Spleen (tissue), 11 donors: ENCODE data around the gene TUBB1. TPM values are rescaled to one million over a fixed set of nuclear protein-coding genes. Genes with fewer than 3 reads are reported as not detected.

ENCODE experiments used
- DNase-seq: peaks from one replicate; pipeline ENCODE4 v3.0.0-alpha.2; 2020
- H3K27ac ChIP-seq, 8 donors: fragments of 200-600 bp; sonication (generic) in 7 of 8; 1 replicate in 4 of 8; 2 replicates in 4 of 8; pipeline versions ENCODE4 v1.5.0 to v1.8.0; 2016 to 2021; ENCODE audit warnings: inconsistent platforms in 4 of 8, mild to moderate bottlenecking in 4 of 8, moderate library complexity in 1 of 8
- H3K27me3 ChIP-seq, 7 donors: fragments of 200-600 bp; sonication (generic) in 6 of 7; replicated peaks in 1 of 7; 1 replicate in 4 of 7; 2 replicates in 3 of 7; pipeline versions ENCODE4 v1.5.0 to v1.8.0; 2016 to 2021; ENCODE audit warnings: inconsistent platforms in 3 of 7, mild to moderate bottlenecking in 1 of 7
- H3K36me3 ChIP-seq, 6 donors: fragments of 200-600 bp; sonication (generic) in 5 of 6; 1 replicate in 4 of 6; 2 replicates in 2 of 6; pipeline versions ENCODE4 v1.5.0 to v1.8.0; 2016 to 2021; ENCODE audit warnings: inconsistent platforms in 2 of 6
- H3K4me1 ChIP-seq, 6 donors: fragments of 200-600 bp; sonication (generic) in 5 of 6; 1 replicate in 3 of 6; 2 replicates in 3 of 6; pipeline versions ENCODE4 v1.5.0 to v1.8.0; 2016 to 2021; ENCODE audit warnings: inconsistent platforms in 3 of 6
- H3K4me3 ChIP-seq, 8 donors: fragments of 200-600 bp; sonication (generic) in 7 of 8; 1 replicate in 4 of 8; 2 replicates in 4 of 8; pipeline versions ENCODE4 v1.5.0 to v1.8.0; 2016 to 2021; ENCODE audit warnings: inconsistent platforms in 4 of 8, mild to moderate bottlenecking in 4 of 8, moderate library complexity in 2 of 8
- H3K9me3 ChIP-seq, 8 donors: fragments of 200-600 bp; sonication (generic) in 7 of 8; 1 replicate in 4 of 8; 2 replicates in 4 of 8; pipeline versions ENCODE4 v1.5.0 to v1.8.0; 2016 to 2021; ENCODE audit warnings: inconsistent platforms in 4 of 8
- CTCF ChIP-seq, 11 experiments: fragments of 200-600 bp in 7 of 11; fragments of 450-650 bp in 4 of 11; sonication (generic) in 4 of 11; IDR thresholded peaks in 8 of 11; conservative IDR thresholded peaks in 3 of 11; 1 replicate in 7 of 11; 2 replicates in 4 of 11; pipeline versions ENCODE4 v1.4.0 to v1.8.0; 2016 to 2021; ENCODE audit warnings: antibody characterized with exemption in 11 of 11, inconsistent platforms in 4 of 11, mild to moderate bottlenecking in 1 of 11
- POLR2A ChIP-seq, 3 donors: fragments of 450-650 bp; IDR thresholded peaks; one replicate each; pipeline ENCODE4 v1.5.1; 2017; ENCODE audit warnings: antibody characterized with exemption in 3 of 3, mild to moderate bottlenecking in 1 of 3
- POLR2AphosphoS5 ChIP-seq, 3 donors: sonication (generic); formaldehyde crosslinking; IDR thresholded peaks; one replicate each; pipeline ENCODE4 v1.5.1; 2017; ENCODE audit warnings: antibody characterized with exemption in 3 of 3
- WGBS, 5 donors: extraction: QIAGEN DNeasy Blood & Tissue Kit in 3 of 5; methylation state at CpG; one replicate each; pipeline versions ENCODE4 v1.1.5 to v1.1.7; 2013 to 2018; 5-methylcytosine and 5-hydroxymethylcytosine counted together
- intact Hi-C: fragments of 100-400 bp; cut with DNase I; formaldehyde crosslinking; loops from one replicate; pipeline ENCODE4 v1.15.0; 2023; ENCODE audit warnings: low total_unique reads
- polyA plus RNA-seq, 3 donors: library from polyadenylated mRNA; stranded (reverse); fragments of 200-250 nt; gene quantifications; one replicate each; pipeline ENCODE4 v1.2.1, GENCODE V29; 2013
- total RNA-seq, 7 donors: library from RNA; depleted of rRNA in 3 of 7; stranded (reverse); fragments of >200 nt in 3 of 7; fragmentation: NEBNext Ultra II Directional in 4 of 7; extraction: Animal tissue kit (Norgen Biotek cat#: 25700) in 4 of 7; gene quantifications; one replicate each; pipeline versions ENCODE4 v1.1.0 to v1.2.1, GENCODE V29; 2016 to 2021
- donor health status: healthy with polysubstance abuse.
- donor health status: DM: no; HTN: no; CAD: no; lungs with moderate emphysema.
- donor health status: DM: no; HTN: no; CAD: no.
- donor health status: Bipolar disorder and iron deficiency.
- donor health status: healthy.
- donor health status: DM: no; HTN: no; CAD: no.
- donor health status: DM: yes; HTN: yes; CAD: no.

TUBB1 gene
- total and polyA plus RNA-seq, 10 donors: 0.63 to 34.3 (median 19.7) TPM

- H3K27ac ChIP-seq: no peak overlapping the region
- no peak overlapping the region for H3K4me3 ChIP-seq
- no peak for DNase-seq
- TF ChIP-seq POLR2A (IDR thresholded peaks at IDR 0.05) (no peak), POLR2AphosphoS5 (IDR thresholded peaks at IDR 0.05) (no peak), CTCF (IDR thresholded peaks at IDR 0.05 in 8 of 11, conservative IDR thresholded peaks at IDR 0.05 in 3 of 11) (no peak)
- no peaks in the 10 kb centered on the region for H3K27me3 ChIP-seq
- intact Hi-C loops: no loop called here
- no peaks in the 10 kb centered on the region for H3K9me3 ChIP-seq
- WGBS, 5 donors: 84 to 91% (median 88%) methylated on average over 8 of the region's 8 CpGs
- H3K4me1 ChIP-seq: peaks cover 31 to 78% (median 61%) of the 10 kb centered on the region in 6 donors
- H3K36me3 ChIP-seq: peaks cover 0 to 78% (median 62%) of the 10 kb centered on the region in 6 donors
These were observed 8.6 kb downstream of the TUBB1 start for GRCh38 chr20:59027741-59028320.

- intact Hi-C loops: no loop called here
- WGBS, 5 donors: 57 to 74% (median 64%) methylated on average over 2 of the region's 2 CpGs
- Histone ChIP-seq H3K4me1 (peaks cover 31 to 86% (median 65%) of the 10 kb centered on the region in 6 donors), H3K9me3 (no peaks in the 10 kb centered on the region), H3K36me3 (peaks cover 0 to 70% (median 53%) of the 10 kb centered on the region in 6 donors), H3K4me3 (peak overlapping the region in 2 of 8 donors; percentile 10 to 87), H3K27ac (no peak overlapping the region), H3K27me3 (no peaks in the 10 kb centered on the region)
- TF ChIP-seq POLR2A (IDR thresholded peaks at IDR 0.05): no peak
- no peak for TF ChIP-seq POLR2AphosphoS5 (IDR thresholded peaks at IDR 0.05)
- no peak for TF ChIP-seq CTCF (IDR thresholded peaks at IDR 0.05 in 8 of 11, conservative IDR thresholded peaks at IDR 0.05 in 3 of 11)
- no peak for DNase-seq
These were observed 9.6 kb downstream of the TUBB1 start for GRCh38 chr20:59028812-59029211.

- 61 to 73% (median 64%) methylated on average over 7 of the region's 7 CpGs for WGBS, 5 donors
- Histone ChIP-seq H3K4me3 (peak overlapping the region; percentile 62 to 97 (median 86)), H3K27ac (peak overlapping the region in 7 of 8 donors; percentile 89 to 96 (median 91)), H3K9me3 (no peaks in the 10 kb centered on the region), H3K36me3 (peaks cover 7 to 70% (median 48%) of the 10 kb centered on the region in 6 donors), H3K27me3 (no peaks in the 10 kb centered on the region), H3K4me1 (peaks cover 31 to 70% (median 61%) of the 10 kb centered on the region in 6 donors)
- TF ChIP-seq POLR2AphosphoS5 (IDR thresholded peaks at IDR 0.05) (no peak), POLR2A (IDR thresholded peaks at IDR 0.05) (no peak), CTCF (IDR thresholded peaks at IDR 0.05 in 8 of 11, conservative IDR thresholded peaks at IDR 0.05 in 3 of 11) (no peak)
- intact Hi-C loops: loop anchor here (10.0 kb wide), 1 partner anchor 46 kb away; the partner anchor contains the start of gene NELFCD
- DNase-seq: no peak
These were observed 11.8 kb downstream of the TUBB1 start for GRCh38 chr20:59030911-59031563.

- Histone ChIP-seq H3K9me3 (no peaks in the 10 kb centered on the region), H3K4me1 (peaks cover 31 to 65% (median 59%) of the 10 kb centered on the region in 6 donors), H3K27me3 (no peaks in the 10 kb centered on the region), H3K27ac (peak overlapping the region; percentile 89 to 96 (median 92)), H3K4me3 (peak overlapping the region; percentile 62 to 97 (median 86)), H3K36me3 (peaks cover 7 to 70% (median 51%) of the 10 kb centered on the region in 6 donors)
- no peak for DNase-seq
- intact Hi-C loops: loop anchor here (10.0 kb wide), 1 partner anchor 47 kb away; the partner anchor contains the start of gene NELFCD
- WGBS, 5 donors: 11 to 18% (median 15%) methylated on average over 11 to 13 of the region's 13 CpGs
- TF ChIP-seq POLR2A (IDR thresholded peaks at IDR 0.05) (no peak), POLR2AphosphoS5 (IDR thresholded peaks at IDR 0.05) (no peak), CTCF (IDR thresholded peaks at IDR 0.05 in 8 of 11, conservative IDR thresholded peaks at IDR 0.05 in 3 of 11) (no peak)
These were observed 12.4 kb downstream of the TUBB1 start for GRCh38 chr20:59031564-59032022.
